OCI-LY1 (cell line): Measurements from ENCODE around the gene MYO16.

Source experiments
- H2AFZ ChIP-seq: fragments of 200-600 bp; sonication (generic), shearing (Covaris generic); 2 replicates; pipeline ENCODE4 v1.6.0; 2014; ENCODE audit warnings: antibody characterized with exemption, mild to moderate bottlenecking, low read length
- H3F3A ChIP-seq: fragments of 200-600 bp; sonication (generic), shearing (Covaris generic); 2 replicates; pipeline ENCODE4 v1.6.0; 2014; ENCODE audit warnings: mild to moderate bottlenecking, antibody characterized with exemption, low read length, moderate library complexity; ENCODE audit not compliant: insufficient read depth
- H3K27ac ChIP-seq: fragments of 200-600 bp; sonication (generic); 2 replicates; pipeline ENCODE4 v1.5.1; 2014; ENCODE audit warnings: low read length, mixed run types, mild to moderate bottlenecking, low read depth; ENCODE audit not compliant: poor library complexity, severe bottlenecking
- H3K27me3 ChIP-seq: fragments of 200-600 bp; sonication (generic); 2 replicates; pipeline ENCODE4 v1.6.0; 2014; ENCODE audit warnings: antibody characterized with exemption, mild to moderate bottlenecking, low read length, moderate library complexity; ENCODE audit not compliant: insufficient read depth
- H3K36me3 ChIP-seq: fragments of 200-600 bp; sonication (generic); 2 replicates; pipeline ENCODE4 v1.6.1; 2014; ENCODE audit warnings: mild to moderate bottlenecking, antibody characterized with exemption, low read length, moderate library complexity, mixed read lengths; ENCODE audit not compliant: insufficient read depth
- H3K4me1 ChIP-seq: fragments of 200-600 bp; sonication (generic); 2 replicates; pipeline ENCODE4 v1.5.1; 2014; ENCODE audit warnings: mild to moderate bottlenecking, low read length, moderate library complexity; ENCODE audit not compliant: insufficient read depth, severe bottlenecking
- H3K4me2 ChIP-seq: fragments of 200-600 bp; sonication (generic), shearing (Covaris generic); 2 replicates; pipeline ENCODE4 v1.6.1; 2014; ENCODE audit warnings: low read length
- H3K4me3 ChIP-seq: fragments of 200-600 bp; sonication (generic); 2 replicates; pipeline ENCODE4 v1.5.1; 2014; ENCODE audit warnings: low read length, low read depth, mild to moderate bottlenecking, mixed read lengths; ENCODE audit not compliant: poor library complexity, severe bottlenecking
- H3K79me2 ChIP-seq: fragments of 200-600 bp; shearing (Covaris generic); 2 replicates; pipeline ENCODE4 v1.6.1; 2016; ENCODE audit warnings: mixed run types, low read length, mixed read lengths; ENCODE audit not compliant: insufficient read depth
- H3K9ac ChIP-seq: fragments of 200-600 bp; sonication (generic), shearing (Covaris generic); 2 replicates; pipeline ENCODE4 v1.6.1; 2014; ENCODE audit warnings: mild to moderate bottlenecking, low read length, mixed read lengths
- H3K9me2 ChIP-seq: fragments of 200-600 bp; sonication (generic), shearing (Covaris generic); 2 replicates; pipeline ENCODE4 v1.6.1; 2014; ENCODE audit warnings: low read depth, mild to moderate bottlenecking, low read length, mixed read lengths
- H3K9me3 ChIP-seq: fragments of 200-600 bp; shearing (Covaris generic); 2 replicates; pipeline ENCODE4 v1.6.1; 2014; ENCODE audit warnings: low read length, mixed read lengths
- H4K20me1 ChIP-seq: fragments of 200-600 bp; sonication (generic), shearing (Covaris generic); 2 replicates; pipeline ENCODE4 v1.6.0; 2016; ENCODE audit warnings: mild to moderate bottlenecking, low read length; ENCODE audit not compliant: insufficient read depth
- CTCF ChIP-seq: fragments of 200-600 bp; sonication (generic), shearing (Covaris generic); IDR thresholded peaks from 2 replicates; pipeline ENCODE4 v1.5.1; 2017; ENCODE audit warnings: mild to moderate bottlenecking, antibody characterized with exemption, low read length, moderate library complexity, mixed read lengths
- EZH2 ChIP-seq: fragments of 200-600 bp; sonication (generic), shearing (Covaris generic); IDR thresholded peaks from 2 replicates; pipeline ENCODE4 v1.8.0; 2017; ENCODE audit warnings: borderline replicate concordance, mixed run types, mild to moderate bottlenecking, antibody characterized with exemption, low read length, moderate library complexity, mixed read lengths

The MYO16 gene

GRCh38 chr13:109256866-109257760, 627.7 kb downstream of the MYO16 start:
- Histone ChIP-seq H3K9ac (no peak overlapping the region), H4K20me1 (no peaks in the 10 kb centered on the region), H3K79me2 (no peaks in the 10 kb centered on the region), H3K9me3 (no peaks in the 10 kb centered on the region), H3K36me3 (no peaks in the 10 kb centered on the region), H3F3A (no peaks in the 10 kb centered on the region), H3K27me3 (no peaks in the 10 kb centered on the region), H3K4me2 (no peak overlapping the region), H3K4me1 (no peaks in the 10 kb centered on the region), H2AFZ (no peak overlapping the region), H3K9me2 (no peaks in the 10 kb centered on the region), H3K27ac (no peak overlapping the region), H3K4me3 (no peak overlapping the region)
- TF ChIP-seq EZH2 (no peak), CTCF (no peak)
